Urothelium cell line (cell line): ENCODE measurements around the gene WEE1.
A peak's percentile ranks its signal among the peaks of the same experiment; 100 is the strongest.

Experiments
- DNase-seq: peaks from one replicate; pipeline ENCODE4 v3.0.0; 2011; ENCODE audit warnings: low spot score, mixed read lengths
- FAIRE-seq: peaks from 2 replicates; lab custom pipeline; 2011; peaks lifted over from hg19 to GRCh38; lab: Jason Lieb, UNC

WEE1 gene

DNA sequence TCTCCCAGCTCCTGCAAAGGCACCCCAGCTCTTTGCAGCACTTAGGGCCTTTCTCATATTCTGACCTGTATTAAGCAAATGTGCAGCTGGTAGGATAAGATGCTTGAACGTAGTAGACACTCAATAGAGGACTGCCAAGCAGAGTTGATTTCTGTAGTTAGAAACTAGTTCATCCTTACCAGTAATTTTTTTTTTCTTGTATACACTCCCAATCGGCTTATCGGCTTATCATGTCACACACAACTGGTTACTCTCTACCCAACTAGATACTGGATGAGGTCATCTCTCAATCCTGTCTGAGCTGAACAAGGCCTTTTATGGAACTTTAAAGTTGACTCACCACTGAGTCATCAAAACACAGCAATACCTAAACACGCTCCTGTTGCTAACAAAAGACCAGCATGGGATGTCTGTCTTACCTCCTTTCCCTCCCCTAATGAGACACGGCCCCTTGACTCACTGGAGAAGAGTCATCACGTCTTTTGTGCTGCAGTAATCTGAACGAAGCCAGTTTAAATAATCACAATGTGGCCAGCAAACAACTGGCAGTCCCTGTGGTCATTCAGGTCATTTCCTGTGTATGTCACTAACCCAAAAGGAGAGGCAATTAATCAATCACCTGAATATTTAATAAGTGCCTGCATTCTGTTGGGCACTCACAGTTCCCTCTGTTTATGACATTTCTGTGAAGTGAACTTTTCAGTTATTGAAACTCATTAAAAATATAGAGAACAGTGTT lies 7.5 kb upstream of the WEE1 start:
- DNase-seq: peak; percentile 93
- no peak for FAIRE-seq

GRCh38 chr11:9566561-9567063 lies 6.9 kb upstream of the WEE1 start:
- DNase-seq (no peak), FAIRE-seq (no peak)

DNA sequence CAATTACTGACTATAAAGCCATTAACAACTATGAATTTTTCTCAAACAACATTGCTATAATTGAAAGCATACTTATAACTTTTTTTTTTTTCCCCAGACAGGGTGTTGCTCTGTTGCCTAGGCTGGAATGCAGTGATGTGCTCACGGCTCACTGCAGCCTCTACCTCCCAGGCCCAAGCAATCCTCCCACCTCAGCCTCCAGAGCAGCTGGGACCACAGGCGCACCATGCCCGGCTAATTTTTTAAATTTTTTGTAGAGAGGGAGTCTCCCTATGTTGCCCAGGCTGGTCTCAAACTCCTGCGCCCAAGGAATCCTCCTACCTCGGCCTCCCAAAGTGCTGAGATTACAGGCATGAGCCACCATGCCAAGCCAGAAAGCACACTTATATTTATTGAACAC lies 6.1 kb upstream of the WEE1 start:
- FAIRE-seq (no peak), DNase-seq (no peak)

GRCh38 chr11:9568161-9568853 lies 5.2 kb upstream of the WEE1 start:
- no peak for DNase-seq
- no peak for FAIRE-seq

- FAIRE-seq: no peak
- no peak for DNase-seq
Measured at GRCh38 chr11:9568854-9569587, 4.4 kb upstream of the WEE1 start.

DNA sequence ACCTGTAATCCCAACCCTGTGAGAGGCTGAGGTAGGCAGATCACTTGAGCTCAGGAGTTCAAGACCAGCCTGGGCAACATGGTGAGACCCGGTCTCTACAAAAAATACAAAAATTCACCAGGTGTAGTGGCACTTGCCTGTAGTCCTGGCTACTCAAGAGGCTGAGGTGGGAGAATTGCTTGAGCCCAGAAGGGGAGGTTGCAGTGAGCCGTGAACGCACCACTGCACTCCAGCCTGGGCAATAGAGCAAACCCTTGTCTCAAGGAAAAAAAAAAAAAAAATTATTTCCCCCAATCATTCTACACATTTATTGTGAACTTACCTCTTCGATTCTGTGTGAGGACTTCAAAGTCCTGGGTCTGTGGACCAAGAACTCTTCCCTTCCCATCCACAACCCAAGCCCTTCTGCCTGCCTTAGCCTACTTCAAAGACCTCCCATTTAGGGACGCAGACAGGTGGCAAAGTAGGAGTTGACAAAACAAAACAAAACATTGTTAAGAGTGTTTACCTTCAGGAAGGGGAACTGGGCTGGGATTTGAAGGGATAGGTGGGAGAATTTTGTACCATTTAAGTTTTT lies 3.8 kb upstream of the WEE1 start:
- FAIRE-seq (no peak), DNase-seq (no peak)

DNA sequence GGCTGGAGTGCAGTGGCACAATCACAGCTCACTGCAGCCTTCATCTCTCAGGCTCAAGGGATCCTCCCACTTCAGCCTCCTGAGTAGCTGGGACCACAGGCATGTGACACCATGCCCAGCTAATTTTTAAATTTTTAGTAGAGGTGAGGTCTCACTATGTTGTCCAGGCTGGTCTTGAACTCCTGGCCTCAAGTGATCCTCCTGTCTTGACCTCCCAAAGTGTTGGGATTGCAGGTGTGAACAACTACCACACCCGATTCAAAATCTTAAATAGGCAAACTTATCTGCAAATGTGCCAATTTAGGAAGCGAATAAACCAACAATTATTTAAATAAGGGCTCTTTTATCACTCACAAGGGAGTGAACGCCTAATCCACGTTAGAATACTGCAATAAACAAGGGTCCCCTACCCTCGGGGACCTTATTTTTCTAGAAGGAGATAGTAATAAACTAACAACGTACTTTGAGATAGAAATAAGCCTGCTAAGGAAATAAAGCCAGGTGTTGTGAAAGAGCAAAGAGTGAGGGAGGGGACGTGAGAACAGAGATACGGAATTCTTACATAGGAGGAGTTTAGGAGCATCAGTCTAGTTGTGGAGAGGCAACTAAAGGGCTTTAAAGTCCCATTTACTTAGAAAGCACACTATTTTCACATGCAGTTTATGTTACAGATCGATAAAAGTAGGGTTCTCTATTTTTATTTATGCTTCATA lies 3.0 kb upstream of the WEE1 start:
- DNase-seq: no peak
- no peak for FAIRE-seq

DNA sequence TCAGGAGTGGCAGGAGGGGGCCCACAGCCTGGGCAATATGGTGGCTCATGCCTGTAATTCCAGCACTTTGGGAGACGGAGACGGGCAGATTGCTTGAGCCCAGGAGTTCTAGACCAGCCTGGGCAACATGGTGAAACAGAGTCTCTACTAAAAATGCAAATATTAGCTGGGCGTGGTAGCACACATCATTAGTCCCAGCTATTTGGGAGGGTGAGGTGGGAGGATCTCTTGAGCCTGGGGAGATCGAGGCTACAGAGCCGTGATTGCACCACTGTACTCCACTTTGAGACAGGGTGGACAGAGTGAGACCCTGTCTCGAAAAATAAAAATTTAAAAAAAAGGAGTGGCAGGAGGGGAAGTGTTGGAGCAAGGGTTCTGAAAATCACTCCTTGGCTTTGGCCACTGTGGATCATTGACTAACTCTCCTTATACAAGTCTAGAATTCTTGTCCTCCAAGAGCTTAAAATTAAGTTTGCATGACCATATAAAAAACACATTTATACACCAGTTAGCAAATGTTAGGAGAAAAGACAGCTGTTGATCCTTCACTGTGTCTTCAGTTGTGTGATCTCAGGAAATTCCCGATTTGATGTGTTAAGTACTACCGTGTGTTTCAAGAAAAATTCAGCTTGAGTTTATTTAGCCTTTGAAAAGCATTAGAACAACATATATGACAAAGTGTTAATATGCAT lies 2.3 kb upstream of the WEE1 start:
- DNase-seq: no peak
- no peak for FAIRE-seq

DNA sequence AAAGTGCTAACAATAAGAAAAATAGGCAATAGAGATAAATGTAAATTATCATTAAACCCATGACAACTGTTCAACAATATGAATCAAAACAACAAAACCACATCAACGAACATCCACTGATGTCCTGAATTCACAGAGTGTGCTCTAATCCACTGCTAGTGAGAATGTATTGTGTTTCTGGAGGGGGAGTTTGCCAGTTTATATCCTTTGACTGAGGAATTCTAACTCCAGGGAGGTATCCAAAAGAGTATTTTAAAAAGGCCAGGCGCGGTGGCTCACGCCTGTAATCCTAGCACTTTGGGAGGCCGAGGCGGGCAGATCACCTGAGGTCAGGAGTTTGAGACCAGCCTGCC lies 1.7 kb upstream of the WEE1 start:
- FAIRE-seq: no peak
- no peak for DNase-seq

DNA sequence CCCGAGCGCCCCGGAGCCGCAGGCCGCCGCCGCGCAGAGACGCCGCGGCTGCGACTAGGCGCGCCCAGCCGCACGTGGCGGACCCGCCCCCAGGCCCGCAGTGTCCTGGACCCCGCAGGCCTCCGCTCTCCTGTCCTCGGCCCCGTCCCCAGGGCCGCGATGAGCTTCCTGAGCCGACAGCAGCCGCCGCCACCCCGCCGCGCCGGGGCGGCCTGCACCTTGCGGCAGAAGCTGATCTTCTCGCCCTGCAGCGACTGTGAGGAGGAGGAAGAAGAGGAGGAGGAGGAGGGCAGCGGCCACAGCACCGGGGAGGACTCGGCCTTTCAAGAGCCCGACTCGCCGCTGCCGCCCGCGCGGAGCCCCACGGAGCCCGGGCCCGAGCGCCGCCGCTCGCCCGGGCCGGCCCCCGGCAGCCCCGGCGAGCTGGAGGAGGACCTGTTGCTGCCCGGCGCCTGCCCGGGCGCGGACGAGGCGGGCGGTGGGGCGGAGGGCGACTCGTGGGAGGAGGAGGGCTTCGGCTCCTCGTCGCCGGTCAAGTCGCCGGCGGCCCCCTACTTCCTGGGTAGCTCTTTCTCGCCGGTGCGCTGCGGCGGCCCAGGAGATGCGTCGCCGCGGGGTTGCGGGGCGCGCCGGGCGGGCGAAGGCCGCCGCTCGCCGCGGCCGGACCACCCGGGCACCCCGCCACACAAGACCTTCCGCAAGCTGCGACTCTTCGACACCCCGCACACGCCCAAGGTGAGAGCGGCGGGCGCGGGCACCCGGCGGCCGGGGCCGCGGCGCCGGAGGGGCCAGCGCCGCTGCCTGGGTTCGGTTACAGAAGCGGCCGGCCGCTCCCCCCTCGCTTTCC lies 528 bp downstream of the WEE1 start:
- FAIRE-seq (no peak), DNase-seq (peak; percentile 8)

DNA sequence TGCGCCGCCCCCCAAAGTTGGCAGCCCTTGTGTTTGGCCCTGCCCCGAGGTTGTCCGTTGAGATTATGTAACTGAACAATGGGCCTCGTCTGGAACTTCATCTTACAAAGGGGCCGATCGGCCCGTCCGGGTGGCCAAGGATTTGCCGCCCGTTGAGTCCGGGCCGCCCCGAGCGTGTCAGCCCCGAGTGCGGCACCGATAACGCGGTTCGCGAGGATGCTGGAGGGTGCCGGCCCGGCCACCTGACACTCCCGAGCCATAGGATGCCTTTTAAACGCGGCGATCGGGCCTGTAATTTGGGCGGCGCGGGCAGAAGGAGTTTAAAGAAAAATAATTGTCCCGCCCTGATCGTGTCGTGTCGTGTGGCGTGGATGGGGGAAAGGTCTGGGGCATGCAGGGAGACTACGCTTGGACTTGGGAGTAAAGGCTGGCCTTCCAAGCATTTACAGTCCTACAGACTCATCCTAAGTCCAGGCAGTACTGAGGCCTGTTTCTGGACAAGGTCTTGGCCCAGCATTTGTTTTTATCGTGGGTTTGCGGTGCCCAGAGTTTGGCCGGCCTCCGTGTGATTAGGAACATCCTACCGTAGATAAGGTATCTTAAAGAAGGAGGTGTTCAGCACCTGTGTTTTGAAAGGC lies 1.3 kb downstream of the WEE1 start:
- DNase-seq (peak; percentile 11), FAIRE-seq (no peak)

- no peak for FAIRE-seq
- peak; percentile 68 for DNase-seq
Measured at GRCh38 chr11:9575260-9576240, 2.1 kb downstream of the WEE1 start.

DNA sequence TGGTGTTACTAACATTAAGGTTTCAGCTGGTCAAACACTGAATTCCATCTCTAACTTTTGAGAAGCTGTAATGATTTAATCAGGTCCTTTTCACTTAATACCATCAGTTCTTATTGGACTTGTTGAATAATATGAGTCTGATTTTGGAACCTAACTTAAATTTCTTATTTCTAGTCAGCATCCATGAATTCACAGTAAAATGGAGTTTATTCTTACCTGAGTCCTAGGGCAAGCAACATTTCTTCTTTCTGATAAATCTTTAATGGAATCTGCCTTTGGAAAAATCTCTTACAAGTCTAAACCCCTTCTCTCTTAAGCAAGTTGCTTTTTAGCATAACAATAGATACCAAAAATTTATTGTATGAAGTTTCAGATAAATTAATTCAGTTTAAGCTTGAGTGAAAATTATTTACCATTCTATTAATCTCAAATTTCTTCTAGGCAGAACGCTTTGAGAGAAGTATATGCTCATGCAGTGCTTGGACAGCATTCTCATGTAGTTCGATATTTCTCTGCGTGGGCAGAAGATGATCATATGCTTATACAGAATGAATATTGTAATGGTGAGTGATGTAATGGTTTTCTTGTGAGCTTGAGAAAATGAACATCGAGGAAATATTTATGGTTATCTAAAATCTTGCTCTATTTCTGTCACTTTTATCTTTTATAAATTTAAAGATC lies 3.4 kb downstream of the WEE1 start:
- FAIRE-seq (no peak), DNase-seq (no peak)

DNA sequence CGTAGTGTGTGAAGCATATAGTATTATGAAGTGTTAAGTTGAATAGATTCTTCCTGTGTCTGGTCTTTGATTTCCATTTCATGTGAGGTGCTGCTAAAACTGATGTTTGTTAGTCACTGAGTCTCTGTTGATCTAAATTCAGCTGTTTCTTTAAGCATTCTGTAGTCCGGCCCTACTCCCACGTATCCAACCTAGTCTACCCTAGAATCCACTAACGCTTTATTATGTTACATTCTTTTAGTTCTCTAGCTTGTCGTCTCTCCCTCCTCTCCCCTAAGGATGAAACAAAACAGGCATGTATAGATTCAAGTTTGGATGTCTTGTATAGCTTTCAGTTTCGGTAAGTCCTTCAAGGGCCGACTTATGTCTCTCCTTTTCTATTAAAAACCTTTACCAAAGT lies 4.1 kb downstream of the WEE1 start:
- no peak for DNase-seq
- no peak for FAIRE-seq

DNA sequence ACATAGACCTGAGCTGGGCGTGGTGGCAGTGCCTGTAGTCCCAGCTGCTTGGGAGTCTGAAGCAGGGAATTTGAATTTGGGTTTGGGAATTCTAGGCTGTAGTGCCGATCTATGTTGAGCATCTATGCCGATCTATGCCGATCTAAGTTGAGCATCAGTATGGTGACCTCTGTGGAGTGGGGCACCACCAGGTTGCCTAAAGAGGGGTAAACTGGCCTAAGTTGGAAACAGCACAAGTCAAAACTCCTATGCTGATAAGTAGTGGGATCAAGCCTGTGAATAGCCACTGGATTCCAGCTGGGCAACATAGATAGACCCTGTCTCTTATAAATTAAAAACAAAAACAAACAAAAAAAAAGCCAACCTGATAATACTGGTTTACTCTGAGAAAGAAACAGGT lies 7.4 kb downstream of the WEE1 start:
- FAIRE-seq: no peak

GRCh38 chr11:9581556-9582161 lies 8.2 kb downstream of the WEE1 start:
- FAIRE-seq (no peak), DNase-seq (no peak)

More for the DNA sequence above, 7.4 kb downstream of the WEE1 start:
- DNase-seq: no peak

DNA sequence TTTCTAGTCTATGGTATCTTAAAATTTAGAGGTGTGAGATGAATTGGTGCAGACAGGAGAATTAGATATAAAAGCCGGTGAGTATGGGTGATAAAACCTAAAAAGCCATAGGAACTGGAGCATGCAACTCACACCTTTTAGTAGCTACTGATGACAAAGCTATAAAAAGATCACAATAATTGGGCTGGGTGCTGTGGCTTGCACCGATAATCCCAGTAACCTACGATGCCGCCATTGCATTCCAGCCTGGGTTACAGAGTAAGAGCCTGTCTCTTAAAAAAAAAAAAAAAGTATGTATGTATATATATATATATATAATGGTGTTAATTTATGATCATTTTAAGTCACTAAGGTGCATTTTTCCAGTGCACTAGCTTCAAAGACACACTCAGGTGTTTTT lies 17.2 kb downstream of the WEE1 start:
- FAIRE-seq (no peak), DNase-seq (no peak)
